Transverse colon (tissue), 4 donors: ENCODE results near the gene KRTAP12-3. TPM values are rescaled to one million over a fixed set of nuclear protein-coding genes. Genes with fewer than 3 reads are reported as not detected.

Experiments
- DNase-seq: peaks from one replicate; pipeline ENCODE4 v3.0.0-alpha.2; 2019
- H3K27ac ChIP-seq, 4 donors: fragments of 200-600 bp; sonication (generic); 2 replicates each; pipeline ENCODE4 v1.5.1; 2016 to 2018; ENCODE audit warnings: inconsistent platforms in 4 of 4
- H3K27me3 ChIP-seq: fragments of 200-600 bp; sonication (generic); 2 replicates; pipeline ENCODE4 v1.5.1; 2017; ENCODE audit warnings: inconsistent platforms
- H3K36me3 ChIP-seq, 4 donors: fragments of 200-600 bp; sonication (generic); 2 replicates each; pipeline ENCODE4 v1.5.1; 2017 to 2019; ENCODE audit warnings: inconsistent platforms in 4 of 4
- H3K4me1 ChIP-seq, 4 donors: fragments of 200-600 bp; sonication (generic); 2 replicates each; pipeline ENCODE4 v1.5.1; 2017 to 2020; ENCODE audit warnings: inconsistent platforms in 4 of 4
- H3K4me3 ChIP-seq, 4 donors: fragments of 200-600 bp; sonication (generic); 1 replicate in 1 of 4; 2 replicates in 3 of 4; pipeline versions ENCODE4 v1.5.1 to v1.6.1; 2017 to 2019; ENCODE audit warnings: inconsistent platforms in 4 of 4
- H3K9me3 ChIP-seq, 2 donors: fragments of 200-600 bp; sonication (generic); 2 replicates each; pipeline ENCODE4 v1.5.1; 2017 to 2019; ENCODE audit warnings: inconsistent platforms in 2 of 2
- POLR2A ChIP-seq: fragments of 450-650 bp; IDR thresholded peaks from one replicate; pipeline ENCODE4 v1.6.1; 2016; ENCODE audit warnings: antibody characterized with exemption, mild to moderate bottlenecking, moderate library complexity
- POLR2AphosphoS5 ChIP-seq, 3 donors: sonication (generic); formaldehyde crosslinking; IDR thresholded peaks; one replicate each; pipeline ENCODE4 v1.6.1; 2016; ENCODE audit warnings: antibody characterized with exemption in 3 of 3
- WGBS, 2 donors: methylation state at CpG; one replicate each; pipeline ENCODE4 v1.1.5; 2018; ENCODE audit warnings: low coverage in 1 of 2; 5-methylcytosine and 5-hydroxymethylcytosine counted together
- in situ Hi-C, 4 donors: fragments of 200-750 bp; cut with MboI; loops; one replicate each; pipeline versions ENCODE4 v1.15.0 to v1.15.1; 2017; ENCODE audit warnings: low sequenced_read_pairs in 3 of 4, low pct_ligation_motif_present in 1 of 4, low pct_unique_long_range_greater_than_20kb in 1 of 4
- intact Hi-C: fragments of 100-400 bp; cut with DNase I; formaldehyde crosslinking; loops from one replicate; pipeline ENCODE4 v1.15.1; 2023; ENCODE audit warnings: low total_unique reads
- small RNA-seq, 4 donors: library from RNA; depleted of rRNA; stranded (forward); fragments of <200 nt; gene quantifications; one replicate each; pipeline ENCODE3, GENCODE V24; 2016
- total RNA-seq, 4 donors: library from RNA; depleted of rRNA; stranded (reverse); fragments of >200 nt; gene quantifications; one replicate each; pipeline ENCODE4 v1.1.0, GENCODE V29; 2016
- TF ChIP-seq, protein P1 (sequence below), 5 experiments: fragments of 200-600 bp in 3 of 5; fragments of 450-650 bp in 2 of 5; sonication (generic) in 3 of 5; IDR thresholded peaks; 1 replicate in 2 of 5; 2 replicates in 3 of 5; pipeline ENCODE4 v1.5.1; 2016 to 2017; ENCODE audit warnings: antibody characterized with exemption in 5 of 5, inconsistent platforms in 3 of 5, mild to moderate bottlenecking in 2 of 5, moderate library complexity in 1 of 5

KRTAP12-3 gene
- total RNA-seq, 4 donors from 2014 or later: not detected

DNA sequence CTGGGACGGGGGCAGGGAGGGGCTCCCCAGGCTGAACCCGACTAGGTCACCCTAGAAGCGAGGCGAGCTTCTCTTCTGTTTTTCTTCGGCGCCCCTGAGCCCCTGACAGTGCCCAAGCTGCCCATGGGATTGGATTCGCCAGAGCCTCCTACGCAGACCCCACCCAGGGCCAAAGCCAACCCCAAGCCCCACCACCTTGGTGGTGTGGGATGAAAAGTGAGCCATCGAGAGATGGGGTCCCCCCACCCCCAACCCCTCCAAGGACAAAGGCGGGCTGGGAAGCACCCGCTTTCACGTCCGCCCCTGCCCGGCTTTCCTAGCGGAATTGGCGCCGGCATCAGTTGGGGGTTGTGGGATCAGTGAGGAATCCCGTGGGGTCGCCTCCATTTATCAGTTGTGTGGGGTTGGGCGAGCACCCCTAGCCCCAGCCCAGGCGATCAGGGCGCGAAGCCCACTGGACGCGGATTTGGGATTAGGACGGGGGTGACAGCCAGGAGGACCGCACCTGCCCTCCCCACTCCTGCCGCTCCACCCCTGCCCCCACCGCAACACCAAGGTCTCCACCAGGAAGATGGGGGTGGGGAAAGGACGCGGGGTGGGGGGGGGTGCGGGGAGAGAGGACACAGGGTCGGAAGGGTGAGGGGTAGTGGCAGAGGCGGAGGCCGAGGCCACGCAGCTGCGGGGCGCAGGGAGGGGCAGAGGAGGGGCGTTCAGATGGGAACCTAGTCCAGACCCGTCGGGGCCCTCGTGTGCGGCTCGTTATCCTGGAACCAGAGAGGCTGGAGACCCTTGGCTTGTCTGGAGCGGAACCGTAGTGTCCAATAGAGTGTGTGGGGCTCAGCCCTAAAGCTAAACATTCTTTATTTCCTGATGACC, 49.2 kb downstream of the KRTAP12-3 start:
- H3K4me1 ChIP-seq: peaks cover 0 to 4% (median 2%) of the 10 kb centered on the region in 4 donors
- in situ Hi-C loops: no loop called here
- DNase-seq: no peak
- no peaks in the 10 kb centered on the region for H3K36me3 ChIP-seq
- no peaks in the 10 kb centered on the region for H3K9me3 ChIP-seq
- no peak overlapping the region for H3K4me3 ChIP-seq
- WGBS, 2 donors: 21% methylated on average over 42 of the region's 46 CpGs; no CpG with 5 or more reads in 1 of the 2 donors
- intact Hi-C loops: no loop called here
- no peak overlapping the region for H3K27ac ChIP-seq
- TF ChIP-seq POLR2A (no peak), POLR2AphosphoS5 (IDR thresholded peaks at IDR 0.05) (no peak)
- TF ChIP-seq, protein P1, sequence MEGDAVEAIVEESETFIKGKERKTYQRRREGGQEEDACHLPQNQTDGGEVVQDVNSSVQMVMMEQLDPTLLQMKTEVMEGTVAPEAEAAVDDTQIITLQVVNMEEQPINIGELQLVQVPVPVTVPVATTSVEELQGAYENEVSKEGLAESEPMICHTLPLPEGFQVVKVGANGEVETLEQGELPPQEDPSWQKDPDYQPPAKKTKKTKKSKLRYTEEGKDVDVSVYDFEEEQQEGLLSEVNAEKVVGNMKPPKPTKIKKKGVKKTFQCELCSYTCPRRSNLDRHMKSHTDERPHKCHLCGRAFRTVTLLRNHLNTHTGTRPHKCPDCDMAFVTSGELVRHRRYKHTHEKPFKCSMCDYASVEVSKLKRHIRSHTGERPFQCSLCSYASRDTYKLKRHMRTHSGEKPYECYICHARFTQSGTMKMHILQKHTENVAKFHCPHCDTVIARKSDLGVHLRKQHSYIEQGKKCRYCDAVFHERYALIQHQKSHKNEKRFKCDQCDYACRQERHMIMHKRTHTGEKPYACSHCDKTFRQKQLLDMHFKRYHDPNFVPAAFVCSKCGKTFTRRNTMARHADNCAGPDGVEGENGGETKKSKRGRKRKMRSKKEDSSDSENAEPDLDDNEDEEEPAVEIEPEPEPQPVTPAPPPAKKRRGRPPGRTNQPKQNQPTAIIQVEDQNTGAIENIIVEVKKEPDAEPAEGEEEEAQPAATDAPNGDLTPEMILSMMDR (IDR thresholded peaks at IDR 0.05): no peak
- H3K27me3 ChIP-seq: peaks cover 87% of the 10 kb centered on the region

Small RNAs within 50 kb of the gene (small RNA-seq; reads per million reads assigned to genes)
- 0 reads per million in 4 donors for gene KRTAP12-6P

Other genes starting within 250 kb of the KRTAP12-3 start
- 1 to 10 TPM; 4.4 to 6.7 (median 5.1) TPM for gene LRRC3, start 202.4 kb upstream of the KRTAP12-3 start, total RNA-seq
- not detected for gene KRTAP10-1, start 117.7 kb upstream of the KRTAP12-3 start, total RNA-seq
- not detected for gene KRTAP10-2, start 106.4 kb upstream of the KRTAP12-3 start, total RNA-seq
- not detected for gene KRTAP10-3, start 99.1 kb upstream of the KRTAP12-3 start, total RNA-seq
- gene KRTAP10-4, start 84.2 kb upstream of the KRTAP12-3 start, total RNA-seq: not detected
- gene KRTAP10-5, start 77.3 kb upstream of the KRTAP12-3 start, total RNA-seq: not detected
- not detected for gene KRTAP10-6, start 65.4 kb upstream of the KRTAP12-3 start, total RNA-seq
- gene KRTAP10-7, start 57.3 kb upstream of the KRTAP12-3 start, total RNA-seq: not detected
- not detected for gene KRTAP10-8, start 45.9 kb upstream of the KRTAP12-3 start, total RNA-seq
- not detected for gene KRTAP10-9, start 30.8 kb upstream of the KRTAP12-3 start, total RNA-seq
- not detected for gene KRTAP10-10, start 20.6 kb upstream of the KRTAP12-3 start, total RNA-seq
- gene KRTAP10-11, start 11.5 kb upstream of the KRTAP12-3 start, total RNA-seq: not detected
- not detected for gene KRTAP12-4, start 3.3 kb upstream of the KRTAP12-3 start, total RNA-seq
- not detected for gene KRTAP12-2, start 9.0 kb downstream of the KRTAP12-3 start, total RNA-seq
- not detected for gene KRTAP12-1, start 24.2 kb downstream of the KRTAP12-3 start, total RNA-seq
- gene KRTAP10-12, start 39.2 kb downstream of the KRTAP12-3 start, total RNA-seq: not detected
- gene TSPEAR, start 53.6 kb downstream of the KRTAP12-3 start, total RNA-seq: not detected
- 10 to 100 TPM; 40.8 to 78.0 (median 60.5) TPM for gene UBE2G2, start 143.9 kb downstream of the KRTAP12-3 start, total RNA-seq
- 10 to 100 TPM; 18.3 to 56.7 (median 38.1) TPM for gene SUMO3, start 160.1 kb downstream of the KRTAP12-3 start, total RNA-seq
- 100 to 1,000 TPM; 157 to 552 (median 288) TPM for gene PTTG1IP, start 215.8 kb downstream of the KRTAP12-3 start, total RNA-seq